Measurements from ENCODE around the gene DGKI.

DNA sequence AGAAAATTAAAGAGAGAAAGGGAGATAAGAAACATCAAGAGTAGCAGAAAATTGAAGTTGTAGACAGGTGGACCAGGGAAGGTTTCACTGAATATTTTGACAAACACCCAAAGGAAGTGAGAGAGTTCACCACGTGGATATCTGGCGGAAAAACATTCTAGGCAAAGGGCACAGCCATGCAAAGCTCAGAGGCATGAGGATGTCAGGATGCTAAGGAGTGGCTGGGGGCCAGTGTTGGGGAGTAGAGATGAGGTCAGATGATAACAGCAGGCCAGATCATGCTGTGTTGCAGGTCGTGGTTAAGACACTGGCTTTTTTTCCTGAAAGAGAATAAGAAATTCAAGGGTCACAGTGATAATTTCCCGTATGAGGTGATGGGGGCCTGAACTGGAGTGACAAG lies 181.9 kb downstream of the DGKI start:
- TF ChIP-seq POLR2A (IDR thresholded peaks at IDR 0.05) (no peak), CTCF (IDR thresholded peaks at IDR 0.05) (no peak)
